Effector memory CD8-positive, alpha-beta T cell (primary cell): ENCODE measurements around the gene RSF1.

Experiments used
- ATAC-seq: fragments of 150-1000 bp; cut with Tn5 transposase; replicated peaks from 2 replicates; pipeline ENCODE4 v1.10.0; 2021; ENCODE audit warnings: mild to moderate bottlenecking, moderate library complexity
- DNase-seq, 3 experiments: peaks; one replicate each; pipeline ENCODE4 v3.0.0; 2021
- H3K27ac Mint-ChIP-seq, 2 donors: one replicate each; pipeline ENCODE4 v1.8.0; 2022; ENCODE audit warnings: mild to moderate bottlenecking in 2 of 2, mixed read lengths in 2 of 2, moderate library complexity in 2 of 2
- H3K27me3 Mint-ChIP-seq, 2 donors: one replicate each; pipeline ENCODE4 v1.8.0; 2022; ENCODE audit warnings: mixed read lengths in 2 of 2
- H3K36me3 Mint-ChIP-seq: one replicate; pipeline ENCODE4 v1.8.0; 2022; ENCODE audit warnings: mild to moderate bottlenecking, moderate library complexity, mixed read lengths; ENCODE audit not compliant: insufficient read depth
- H3K4me1 Mint-ChIP-seq, 2 donors: one replicate each; pipeline ENCODE4 v1.8.0; 2022; ENCODE audit warnings: low read depth in 2 of 2, mixed read lengths in 2 of 2
- H3K4me3 Mint-ChIP-seq, 2 donors: one replicate each; pipeline ENCODE4 v1.8.0; 2022; ENCODE audit warnings: mild to moderate bottlenecking in 2 of 2, mixed read lengths in 2 of 2, moderate library complexity in 2 of 2
- H3K9me3 Mint-ChIP-seq, 2 donors: one replicate each; pipeline ENCODE4 v1.8.0; 2022; ENCODE audit warnings: mixed read lengths in 2 of 2

Gene RSF1

DNA sequence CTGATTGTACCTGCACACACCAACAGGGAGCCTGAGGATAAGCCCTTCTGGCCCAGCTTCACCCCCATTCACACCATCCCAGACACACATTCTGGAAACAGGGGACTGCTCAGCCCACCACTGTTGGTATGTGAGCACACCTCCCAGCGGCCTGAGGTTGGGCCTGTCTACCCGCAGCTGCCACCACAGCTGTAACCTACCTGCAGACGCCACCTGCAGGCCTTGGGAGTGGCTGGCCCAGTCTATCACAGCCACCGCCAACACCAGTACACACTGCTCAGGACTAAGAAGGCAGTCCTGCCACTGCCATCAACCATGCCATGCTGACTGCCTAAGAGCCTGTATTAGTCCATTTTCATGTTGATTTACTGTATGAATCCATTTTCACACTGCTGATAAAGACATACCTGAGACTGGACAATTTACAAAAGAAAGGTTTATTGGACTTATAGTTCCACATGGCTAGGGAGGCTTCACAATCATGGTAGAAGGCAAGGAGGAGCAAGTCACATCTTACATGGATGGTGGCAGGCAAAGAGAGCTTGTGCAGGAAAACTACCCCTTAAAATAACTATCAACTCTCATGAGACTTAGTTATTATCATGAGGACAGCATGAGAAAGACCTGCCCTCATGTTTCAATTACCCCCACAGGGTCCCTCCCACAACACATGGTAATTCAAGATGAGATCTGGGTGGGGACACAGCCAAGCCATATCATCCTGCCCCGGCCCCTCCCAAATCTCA, 30.6 kb downstream of the RSF1 start:
- H3K36me3 Mint-ChIP-seq: peaks cover 4% of the 10 kb centered on the region
- H3K27me3 Mint-ChIP-seq: no peaks in the 10 kb centered on the region
- H3K27ac Mint-ChIP-seq: peak overlapping the region; percentile 0 to 84
- H3K4me1 Mint-ChIP-seq: peaks cover 62 to 73% of the 10 kb centered on the region in 2 donors
- ATAC-seq: no peak
- H3K4me3 Mint-ChIP-seq: no peak overlapping the region
- no peak for DNase-seq
- peaks cover 0 to 4% of the 10 kb centered on the region in 2 donors for H3K9me3 Mint-ChIP-seq

DNA sequence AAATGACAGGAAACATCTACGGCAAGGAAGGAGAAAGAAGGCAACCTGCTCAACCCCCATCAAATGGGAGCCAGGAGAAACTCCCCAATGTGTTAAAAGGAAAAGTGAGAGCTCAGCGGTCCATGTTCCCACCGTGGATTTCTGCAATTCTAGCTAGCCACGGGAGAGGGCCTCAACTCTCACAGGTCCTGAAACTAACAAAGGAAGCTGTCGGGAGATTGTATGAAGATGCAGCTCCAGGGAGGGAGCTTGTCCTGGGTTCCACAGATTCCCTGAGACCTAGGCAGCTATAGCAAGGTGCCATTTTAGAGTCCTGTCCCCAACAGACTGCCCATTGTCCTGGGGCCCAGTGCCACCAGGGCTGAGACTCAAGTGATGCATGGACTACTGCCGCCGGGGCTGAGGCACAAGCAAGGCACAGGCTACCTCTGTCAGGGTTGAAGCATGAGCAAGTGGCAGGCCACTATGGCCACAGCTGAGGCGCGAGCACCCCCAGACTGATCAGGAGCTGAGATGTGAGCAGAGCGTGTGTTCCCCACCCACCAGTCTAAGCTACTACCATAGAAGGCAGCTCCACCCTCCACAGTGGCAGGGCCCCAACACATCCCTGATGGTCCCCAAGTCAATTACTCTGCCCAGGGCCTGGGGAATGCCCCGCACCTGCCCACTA, 31.3 kb downstream of the RSF1 start:
- Mint-ChIP-seq H3K4me1 (peaks cover 57 to 73% of the 10 kb centered on the region in 2 donors), H3K27ac (peak overlapping the region; percentile 0 to 84), H3K9me3 (peaks cover 0 to 4% of the 10 kb centered on the region in 2 donors), H3K27me3 (no peaks in the 10 kb centered on the region), H3K36me3 (peaks cover 4% of the 10 kb centered on the region), H3K4me3 (peak overlapping the region in 1 of 2 donors; percentile 32)
- no peak for ATAC-seq
- no peak for DNase-seq

DNA sequence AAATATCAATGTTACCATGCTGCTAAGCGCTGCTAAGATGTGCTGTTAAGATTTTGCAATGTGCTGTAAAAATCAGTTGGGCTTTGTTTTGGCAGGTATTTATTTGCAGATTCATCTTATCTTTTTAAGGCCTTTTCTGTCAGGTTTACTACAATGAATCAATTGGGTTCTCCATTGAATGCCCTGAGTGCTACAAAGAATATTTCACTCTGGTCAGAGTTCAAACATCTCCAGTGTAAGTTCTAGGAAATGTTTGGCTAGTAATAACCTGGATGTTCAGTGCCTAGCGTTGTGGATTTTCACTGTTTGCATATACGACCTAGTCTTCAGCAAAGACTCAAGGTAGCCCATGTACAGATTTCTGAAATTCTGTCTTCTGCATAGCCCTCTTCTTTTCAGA, 36.0 kb downstream of the RSF1 start:
- Mint-ChIP-seq H3K36me3 (peaks cover 7% of the 10 kb centered on the region), H3K4me3 (no peak overlapping the region), H3K27me3 (no peaks in the 10 kb centered on the region), H3K9me3 (no peaks in the 10 kb centered on the region), H3K4me1 (peaks cover 29 to 46% of the 10 kb centered on the region in 2 donors), H3K27ac (no peak overlapping the region)
- ATAC-seq (no peak), DNase-seq (no peak)

DNA sequence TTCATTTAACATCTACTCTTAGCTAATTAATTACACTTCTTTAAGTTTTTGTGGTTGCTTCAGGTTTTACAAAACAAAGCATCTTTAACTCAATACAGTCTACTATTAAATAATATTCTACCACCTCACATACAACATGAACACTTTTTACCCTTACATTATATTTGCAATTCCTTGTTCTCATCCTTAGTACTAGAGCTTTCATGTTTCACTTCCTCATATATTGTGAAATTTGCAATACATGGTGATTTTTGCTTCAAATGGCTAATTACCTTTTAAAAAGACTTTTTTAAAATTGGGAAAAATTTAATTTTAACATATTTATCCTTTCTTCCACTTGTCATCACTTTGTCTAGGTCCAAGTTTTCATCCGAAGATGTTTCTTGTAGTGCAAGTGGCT, 37.5 kb downstream of the RSF1 start:
- Mint-ChIP-seq H3K4me3 (no peak overlapping the region), H3K27ac (no peak overlapping the region), H3K9me3 (no peaks in the 10 kb centered on the region), H3K36me3 (peaks cover 7% of the 10 kb centered on the region), H3K4me1 (peaks cover 23 to 42% of the 10 kb centered on the region in 2 donors), H3K27me3 (no peaks in the 10 kb centered on the region)
- ATAC-seq (no peak), DNase-seq (no peak)

DNA sequence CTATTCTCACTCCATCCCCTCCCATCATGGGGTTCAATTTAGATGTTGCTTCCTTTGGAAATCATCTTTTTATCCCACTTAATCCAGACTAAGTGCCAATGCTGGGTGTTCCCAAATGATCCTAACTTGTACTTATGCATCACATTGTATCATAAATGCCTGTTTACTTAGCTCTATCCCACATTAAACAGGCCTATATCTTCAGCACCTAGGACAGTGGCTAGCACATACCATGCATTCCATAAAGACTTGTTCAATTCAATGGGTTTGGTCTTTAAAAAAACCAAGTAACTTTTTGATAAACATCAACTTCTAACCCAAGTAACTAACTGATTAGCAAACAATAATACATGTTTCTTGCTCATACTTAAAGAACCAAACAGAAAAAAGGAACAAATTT, 40.6 kb downstream of the RSF1 start:
- Mint-ChIP-seq H3K4me1 (peaks cover 17 to 41% of the 10 kb centered on the region in 2 donors), H3K36me3 (peaks cover 6% of the 10 kb centered on the region), H3K4me3 (no peak overlapping the region), H3K27me3 (no peaks in the 10 kb centered on the region), H3K9me3 (no peaks in the 10 kb centered on the region), H3K27ac (no peak overlapping the region)
- ATAC-seq: no peak
- no peak for DNase-seq

DNA sequence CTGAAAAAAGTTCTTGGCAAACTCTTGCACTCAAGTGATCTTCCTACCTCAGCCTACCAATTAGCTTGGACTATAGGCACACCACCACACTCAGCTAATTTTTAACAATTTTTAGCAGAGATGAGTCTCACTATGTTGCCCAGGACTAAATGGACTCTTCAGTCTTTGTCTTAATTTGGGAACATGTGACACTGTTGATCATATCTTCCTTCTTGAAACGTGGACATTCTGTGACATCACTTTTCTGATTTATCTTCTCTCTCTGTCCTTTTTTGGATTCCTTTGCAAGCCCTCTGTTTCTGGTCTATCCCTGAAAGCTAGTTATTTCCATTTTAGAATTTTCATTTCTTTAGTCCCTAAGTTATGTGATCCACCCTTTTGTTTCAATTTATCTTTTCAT, 42.0 kb downstream of the RSF1 start:
- ATAC-seq: no peak
- peaks cover 10% of the 10 kb centered on the region for H3K36me3 Mint-ChIP-seq
- peak overlapping the region in 1 of 2 donors; percentile 55 for H3K27ac Mint-ChIP-seq
- no peaks in the 10 kb centered on the region for H3K27me3 Mint-ChIP-seq
- H3K9me3 Mint-ChIP-seq: no peaks in the 10 kb centered on the region
- no peak for DNase-seq
- H3K4me1 Mint-ChIP-seq: peaks cover 21 to 39% of the 10 kb centered on the region in 2 donors
- H3K4me3 Mint-ChIP-seq: no peak overlapping the region

DNA sequence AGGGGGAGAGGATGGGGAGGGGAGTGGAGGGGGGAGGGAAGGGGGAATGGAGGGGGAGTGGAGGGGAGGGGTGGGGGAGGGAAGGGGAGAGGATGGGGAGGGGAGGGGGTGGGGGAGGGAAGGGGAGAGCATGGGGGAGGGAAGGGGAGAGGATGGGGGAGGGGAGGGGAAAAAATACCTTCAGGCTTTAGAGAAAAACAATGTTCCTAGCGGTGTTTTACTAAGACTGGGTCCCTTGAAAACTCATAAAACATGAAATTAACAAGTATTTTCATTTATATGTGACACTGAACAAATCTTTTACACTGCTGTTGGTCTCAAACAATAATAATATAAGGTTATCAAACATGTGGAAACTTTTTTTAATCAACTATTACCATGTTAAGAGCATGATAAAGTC, 42.4 kb downstream of the RSF1 start:
- ATAC-seq (no peak), DNase-seq (no peak)
- Mint-ChIP-seq H3K9me3 (no peaks in the 10 kb centered on the region), H3K36me3 (peaks cover 10% of the 10 kb centered on the region), H3K4me1 (peaks cover 21 to 40% of the 10 kb centered on the region in 2 donors), H3K27ac (no peak overlapping the region), H3K27me3 (no peaks in the 10 kb centered on the region), H3K4me3 (no peak overlapping the region)

DNA sequence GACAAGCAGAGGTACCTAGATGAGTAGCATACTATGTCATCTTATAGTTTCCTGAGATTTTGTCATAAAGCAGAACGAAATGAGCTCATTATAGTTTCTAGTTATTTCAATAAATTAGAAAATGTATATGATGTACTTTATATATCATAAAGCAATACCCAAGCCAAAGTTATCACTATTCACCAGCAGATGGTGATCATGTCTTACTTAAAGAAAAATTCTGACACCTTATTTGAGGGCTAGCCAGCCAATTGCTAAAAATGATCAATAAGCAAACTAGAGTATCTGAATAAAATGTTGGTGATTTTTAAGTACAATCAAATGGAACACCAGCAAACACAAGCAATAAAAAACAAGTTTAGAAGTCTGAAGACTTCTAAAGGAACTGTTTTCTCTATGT, 44.1 kb downstream of the RSF1 start:
- Mint-ChIP-seq H3K9me3 (no peaks in the 10 kb centered on the region), H3K4me3 (no peak overlapping the region)
- DNase-seq: no peak

DNA sequence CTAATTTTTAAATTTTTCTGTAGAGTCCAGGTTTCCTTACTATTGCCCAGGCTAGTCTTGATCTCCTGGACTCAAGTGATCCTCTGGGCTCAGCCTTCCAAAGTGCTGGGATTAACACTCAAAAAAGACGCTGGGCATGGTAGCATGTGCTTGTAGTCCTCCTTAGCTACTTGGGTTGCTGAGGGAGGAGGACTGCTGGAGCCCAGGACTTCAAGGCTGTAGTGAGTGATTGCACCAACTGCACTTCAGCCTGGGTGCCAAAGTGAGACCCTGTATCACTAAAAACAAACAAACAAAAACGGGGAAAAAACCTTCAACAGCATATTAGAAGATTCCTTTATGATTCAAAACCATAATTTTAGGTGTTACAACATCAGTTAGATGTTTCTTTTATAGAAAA, 44.6 kb downstream of the RSF1 start:
- Mint-ChIP-seq H3K36me3 (peaks cover 6% of the 10 kb centered on the region), H3K27ac (no peak overlapping the region), H3K4me1 (peaks cover 33 to 53% of the 10 kb centered on the region in 2 donors), H3K4me3 (no peak overlapping the region), H3K27me3 (no peaks in the 10 kb centered on the region), H3K9me3 (no peaks in the 10 kb centered on the region)
- ATAC-seq (no peak), DNase-seq (no peak)

More for the DNA sequence above, 44.1 kb downstream of the RSF1 start:
- Mint-ChIP-seq H3K27me3 (no peaks in the 10 kb centered on the region), H3K36me3 (peaks cover 9% of the 10 kb centered on the region), H3K27ac (no peak overlapping the region), H3K4me1 (peaks cover 27 to 52% of the 10 kb centered on the region in 2 donors)
- peak; percentile 41 for ATAC-seq

DNA sequence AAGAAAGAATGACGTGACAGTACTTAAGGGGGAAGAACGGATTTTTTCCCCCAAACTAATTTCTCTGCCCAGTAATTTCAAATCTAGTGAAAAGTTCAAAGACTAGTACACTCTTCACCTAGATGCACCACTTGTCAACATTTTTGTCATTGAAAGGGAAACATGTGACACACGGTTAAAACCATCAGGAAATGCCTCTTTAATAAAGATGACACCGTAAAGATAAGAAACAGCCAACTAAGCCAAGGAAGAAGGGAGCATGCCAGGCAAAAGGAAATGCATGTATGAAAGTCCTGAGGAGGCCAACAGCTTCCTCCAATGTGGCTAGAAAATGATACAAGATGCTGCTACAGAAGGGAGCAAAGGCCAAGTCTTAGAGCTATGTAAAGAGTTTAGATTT, 49.4 kb downstream of the RSF1 start:
- peak overlapping the region; percentile 10 to 86 for H3K27ac Mint-ChIP-seq

DNA sequence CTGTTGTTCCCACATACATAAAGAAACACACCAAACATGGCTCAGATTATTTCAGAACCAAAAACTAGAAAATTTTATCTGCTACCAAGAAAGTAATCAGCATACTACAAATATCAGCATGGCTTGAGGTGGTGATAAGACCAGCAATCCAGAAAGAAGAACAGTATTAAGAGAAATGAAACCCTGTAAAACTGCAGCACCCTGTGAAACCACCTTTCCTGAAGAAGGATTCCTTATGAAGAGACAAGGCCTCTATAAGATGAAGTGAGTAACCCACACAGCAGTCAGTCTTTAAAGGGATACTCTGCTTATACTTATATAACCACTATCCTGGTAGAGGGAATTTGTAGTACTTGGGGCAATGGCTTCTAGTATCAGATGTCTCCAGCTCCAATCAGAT, 49.9 kb downstream of the RSF1 start:
- no peaks in the 10 kb centered on the region for H3K9me3 Mint-ChIP-seq
- peak overlapping the region; percentile 21 to 58 for H3K4me3 Mint-ChIP-seq
- peaks cover 32 to 53% of the 10 kb centered on the region in 2 donors for H3K4me1 Mint-ChIP-seq
- no peaks in the 10 kb centered on the region for H3K27me3 Mint-ChIP-seq
- DNase-seq (no peak), ATAC-seq (no peak)
- peak overlapping the region; percentile 10 to 86 for H3K27ac Mint-ChIP-seq
- peaks cover 10% of the 10 kb centered on the region for H3K36me3 Mint-ChIP-seq

More for the DNA sequence above, 49.4 kb downstream of the RSF1 start:
- H3K36me3 Mint-ChIP-seq: peaks cover 6% of the 10 kb centered on the region
- no peak for DNase-seq
- no peaks in the 10 kb centered on the region for H3K9me3 Mint-ChIP-seq
- H3K27me3 Mint-ChIP-seq: no peaks in the 10 kb centered on the region
- H3K4me1 Mint-ChIP-seq: peaks cover 32 to 53% of the 10 kb centered on the region in 2 donors
- peak overlapping the region; percentile 21 to 58 for H3K4me3 Mint-ChIP-seq
- ATAC-seq: peak; percentile 56

DNA sequence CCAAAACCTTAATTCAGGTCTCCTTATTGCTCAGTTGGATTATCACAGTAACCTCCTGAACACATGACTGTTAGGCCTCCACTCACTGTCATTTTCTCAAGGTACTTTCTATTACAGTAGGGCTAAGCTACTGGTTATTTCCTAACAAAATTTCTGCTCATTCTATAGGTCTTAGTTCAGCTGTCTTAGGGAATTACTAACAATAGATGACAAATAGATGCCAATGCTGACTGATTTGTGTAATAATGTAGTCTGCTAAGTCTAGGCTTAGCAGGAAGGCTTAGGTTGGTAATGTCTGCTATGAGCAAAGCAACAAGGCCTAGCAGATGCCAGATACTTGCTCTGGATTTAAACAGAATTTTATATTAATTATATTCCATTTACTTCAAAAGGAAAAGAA, 58.1 kb downstream of the RSF1 start:
- ATAC-seq (no peak), DNase-seq (no peak)
- Mint-ChIP-seq H3K27me3 (no peaks in the 10 kb centered on the region), H3K27ac (peak overlapping the region in 1 of 2 donors; percentile 32), H3K4me1 (peaks cover 18 to 40% of the 10 kb centered on the region in 2 donors), H3K9me3 (no peaks in the 10 kb centered on the region), H3K36me3 (peaks cover 53% of the 10 kb centered on the region), H3K4me3 (no peak overlapping the region)

DNA sequence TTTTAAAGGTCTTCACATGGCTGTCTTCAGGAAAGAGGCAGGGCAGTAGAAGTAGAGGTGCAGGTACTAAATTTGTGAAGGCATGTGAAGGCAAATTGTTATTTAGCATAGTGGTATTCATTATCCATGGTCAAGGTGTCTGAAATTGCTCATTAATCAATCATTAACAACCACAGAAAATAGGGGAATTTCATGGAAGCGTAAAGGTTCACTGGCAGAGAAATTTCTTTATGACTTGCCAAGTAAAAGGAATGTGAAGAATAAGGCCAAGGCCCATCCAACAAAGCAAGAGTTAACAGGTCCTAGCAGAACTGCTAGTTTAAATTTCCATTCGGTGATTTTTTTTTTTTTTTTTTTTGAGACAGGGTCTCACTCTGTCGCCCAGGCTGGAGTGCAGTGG, 59.0 kb downstream of the RSF1 start:
- H3K27me3 Mint-ChIP-seq: no peaks in the 10 kb centered on the region
- ATAC-seq: no peak
- H3K4me1 Mint-ChIP-seq: peaks cover 19 to 41% of the 10 kb centered on the region in 2 donors
- H3K4me3 Mint-ChIP-seq: no peak overlapping the region
- peak overlapping the region in 1 of 2 donors; percentile 58 for H3K27ac Mint-ChIP-seq
- H3K36me3 Mint-ChIP-seq: peaks cover 53% of the 10 kb centered on the region
- no peak for DNase-seq
- H3K9me3 Mint-ChIP-seq: no peaks in the 10 kb centered on the region

DNA sequence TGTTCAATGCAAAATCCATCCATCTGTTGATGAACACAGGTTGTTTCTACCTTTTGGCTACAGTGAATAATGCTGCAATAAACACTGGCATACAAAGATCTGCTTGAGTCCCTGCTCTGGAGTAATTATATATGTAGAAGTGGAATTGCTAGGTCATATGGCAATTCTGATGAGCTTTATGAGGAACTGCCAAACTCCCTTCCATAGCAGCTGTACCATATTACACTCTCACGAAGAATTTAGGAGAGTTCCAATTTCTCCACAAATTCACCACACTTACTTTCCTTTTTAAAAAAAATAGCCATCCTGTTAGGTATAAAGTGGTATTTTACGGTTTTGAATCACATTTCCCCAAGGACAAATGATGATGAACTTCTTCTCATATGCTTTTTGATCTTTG, 62.2 kb downstream of the RSF1 start:
- no peaks in the 10 kb centered on the region for H3K27me3 Mint-ChIP-seq
- no peak for DNase-seq
- H3K4me1 Mint-ChIP-seq: peaks cover 18 to 37% of the 10 kb centered on the region in 2 donors
- H3K9me3 Mint-ChIP-seq: no peaks in the 10 kb centered on the region
- ATAC-seq: no peak
- H3K4me3 Mint-ChIP-seq: no peak overlapping the region
- no peak overlapping the region for H3K27ac Mint-ChIP-seq
- H3K36me3 Mint-ChIP-seq: peaks cover 53% of the 10 kb centered on the region
